ENCODE measurements around the gene ZDHHC5.
A peak's percentile ranks its signal among the peaks of the same experiment; 100 is the strongest.

GRCh38 chr11:57619331-57619730 is 48.6 kb upstream of the ZDHHC5 start:
- TF ChIP-seq EZH2phosphoT487 (IDR thresholded peaks at IDR 0.05; ENCODE audit: borderline replicate concordance) (no peak), EGR1 (IDR thresholded peaks at IDR 0.05; ENCODE audit: low read depth) (no peak), POLR2A (IDR thresholded peaks at IDR 0.05; ENCODE audit: borderline replicate concordance, extremely low read depth, insufficient read depth, insufficient read length) (no peak), EZH2 (IDR thresholded peaks at IDR 0.05) (no peak), RAD21 (IDR thresholded peaks at IDR 0.05; ENCODE audit: low read depth) (no peak), YY1 (IDR thresholded peaks at IDR 0.05; ENCODE audit: extremely low read depth, insufficient replicate concordance, low read depth, low read length) (no peak), CEBPB (IDR thresholded peaks at IDR 0.05; ENCODE audit: low read depth) (no peak), POLR2AphosphoS5 (IDR thresholded peaks at IDR 0.05; ENCODE audit: low read depth, low read length) (no peak), ZFX (IDR thresholded peaks at IDR 0.05) (no peak), SP1 (IDR thresholded peaks at IDR 0.05; ENCODE audit: low read depth) (no peak)
- TF ChIP-seq, protein P1, sequence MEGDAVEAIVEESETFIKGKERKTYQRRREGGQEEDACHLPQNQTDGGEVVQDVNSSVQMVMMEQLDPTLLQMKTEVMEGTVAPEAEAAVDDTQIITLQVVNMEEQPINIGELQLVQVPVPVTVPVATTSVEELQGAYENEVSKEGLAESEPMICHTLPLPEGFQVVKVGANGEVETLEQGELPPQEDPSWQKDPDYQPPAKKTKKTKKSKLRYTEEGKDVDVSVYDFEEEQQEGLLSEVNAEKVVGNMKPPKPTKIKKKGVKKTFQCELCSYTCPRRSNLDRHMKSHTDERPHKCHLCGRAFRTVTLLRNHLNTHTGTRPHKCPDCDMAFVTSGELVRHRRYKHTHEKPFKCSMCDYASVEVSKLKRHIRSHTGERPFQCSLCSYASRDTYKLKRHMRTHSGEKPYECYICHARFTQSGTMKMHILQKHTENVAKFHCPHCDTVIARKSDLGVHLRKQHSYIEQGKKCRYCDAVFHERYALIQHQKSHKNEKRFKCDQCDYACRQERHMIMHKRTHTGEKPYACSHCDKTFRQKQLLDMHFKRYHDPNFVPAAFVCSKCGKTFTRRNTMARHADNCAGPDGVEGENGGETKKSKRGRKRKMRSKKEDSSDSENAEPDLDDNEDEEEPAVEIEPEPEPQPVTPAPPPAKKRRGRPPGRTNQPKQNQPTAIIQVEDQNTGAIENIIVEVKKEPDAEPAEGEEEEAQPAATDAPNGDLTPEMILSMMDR (IDR thresholded peaks at IDR 0.05 in 2 of 3, conservative IDR thresholded peaks at IDR 0.05 in 1 of 3; ENCODE audit: borderline replicate concordance in 1 of 3, insufficient read depth in 1 of 3, low read depth in 2 of 3, low read length in 2 of 3): peak in 2 of 3 experiments; percentile 60 to 69; a peak in 4 of 6 replicates
- TF ChIP-seq, protein P2, sequence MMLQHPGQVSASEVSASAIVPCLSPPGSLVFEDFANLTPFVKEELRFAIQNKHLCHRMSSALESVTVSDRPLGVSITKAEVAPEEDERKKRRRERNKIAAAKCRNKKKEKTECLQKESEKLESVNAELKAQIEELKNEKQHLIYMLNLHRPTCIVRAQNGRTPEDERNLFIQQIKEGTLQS (IDR thresholded peaks at IDR 0.05): no peak

All from HCT116 (cell line).